Adrenal gland (tissue), 12 donors: ENCODE data around the gene OR4C5. TPM values are rescaled to one million over a fixed set of nuclear protein-coding genes. Genes with fewer than 3 reads are reported as not detected.
"Not testable (repeated sequence)": the region's sequence is repeated elsewhere in the genome, so short reads cannot be mapped to it uniquely, and the experiment has no call there.

Experiments
- DNase-seq, 7 donors: peaks; one replicate each; pipeline ENCODE4 v3.0.0-alpha.2; 2019 to 2020
- H3K27ac ChIP-seq, 5 donors: fragments of 200-600 bp; sonication (generic) in 4 of 5; 1 replicate in 3 of 5; 2 replicates in 2 of 5; pipeline versions ENCODE4 v1.5.1 to v1.8.0; 2016 to 2020; ENCODE audit warnings: mild to moderate bottlenecking in 1 of 5
- H3K27me3 ChIP-seq: fragments of 200-600 bp; 2 replicates; pipeline ENCODE4 v1.8.0; 2021
- H3K36me3 ChIP-seq, 2 donors: fragments of 200-600 bp; replicated peaks in 1 of 2; 1 replicate in 1 of 2; 2 replicates in 1 of 2; pipeline versions ENCODE4 v1.5.1 to v1.8.0; 2018 to 2022
- H3K4me1 ChIP-seq, 2 donors: fragments of 200-600 bp; replicated peaks in 1 of 2; 1 replicate in 1 of 2; 2 replicates in 1 of 2; pipeline versions ENCODE4 v1.5.1 to v1.8.0; 2018 to 2021
- H3K4me3 ChIP-seq, 4 donors: fragments of 200-600 bp; sonication (generic) in 3 of 4; one replicate each; pipeline ENCODE4 v1.5.1; 2016 to 2018
- H3K9me3 ChIP-seq, 3 donors: fragments of 200-600 bp; sonication (generic) in 1 of 3; replicated peaks in 1 of 3; 1 replicate in 2 of 3; 2 replicates in 1 of 3; pipeline versions ENCODE4 v1.5.1 to v1.8.0; 2016 to 2021
- CTCF ChIP-seq, 6 experiments: fragments of 450-650 bp in 4 of 6; fragments of 200-600 bp in 2 of 6; sonication (generic) in 1 of 6; IDR thresholded peaks; 1 replicate in 5 of 6; 2 replicates in 1 of 6; pipeline versions ENCODE4 v1.5.1 to v1.8.0; 2016 to 2021; ENCODE audit warnings: antibody characterized with exemption in 6 of 6, mild to moderate bottlenecking in 2 of 6, moderate library complexity in 1 of 6
- POLR2A ChIP-seq, 2 donors: fragments of 450-650 bp; IDR thresholded peaks; one replicate each; pipeline ENCODE4 v1.6.1; 2017; ENCODE audit warnings: antibody characterized with exemption in 2 of 2, mild to moderate bottlenecking in 2 of 2, moderate library complexity in 1 of 2
- WGBS, 4 donors: extraction: QIAGEN DNeasy Blood & Tissue Kit in 2 of 4; methylation state at CpG; one replicate each; pipeline versions ENCODE4 v1.1.5 to v1.1.7; 2013 to 2017; 5-methylcytosine and 5-hydroxymethylcytosine counted together
- intact Hi-C, 2 donors: fragments of 100-400 bp; cut with DNase I; formaldehyde crosslinking; loops; one replicate each; pipeline versions ENCODE4 v1.14.1 to v1.15.0; 2022 to 2023
- polyA plus RNA-seq, 3 donors: library from polyadenylated mRNA; stranded (reverse); fragments of 200-250 nt in 2 of 3; fragments of 350-450 nt in 1 of 3; fragmentation: Illumina TruSeq in 1 of 3; extraction: RNeasy Lipid Tissue Mini Kit (QIAGEN cat#74804) in 1 of 3; gene quantifications; one replicate each; pipeline ENCODE4 v1.2.3, GENCODE V29; 2013 to 2014
- total RNA-seq, 9 donors: library from RNA; depleted of rRNA in 4 of 9; stranded (reverse); fragments of >200 nt in 4 of 9; fragments of 120-200 nt in 1 of 9; fragmentation: NEBNext Ultra II Directional in 1 of 9; extraction: Animal tissue kit (Norgen Biotek cat#: 25700) in 1 of 9; gene quantifications; one replicate each; pipeline versions ENCODE4 v1.1.0 to v1.2.4, GENCODE V29; 2013 to 2023
- donor health status: healthy with polysubstance abuse.
- donor health status: Bipolar disorder and iron deficiency.
- donor health status: DM: yes; HTN: yes; CAD: no.
- donor health status: DM: no; HTN: no; CAD: no.
- donor health status: DM: no; HTN: no; CAD: no.
- donor health status: DM: yes; HTN: yes; CAD: no.

OR4C5 gene
- total and polyA plus RNA-seq, 12 donors: not detected

- no peak overlapping the region for H3K27ac ChIP-seq
- 93 to 97% (median 95%) methylated on average over 4 of the region's 4 CpGs for WGBS, 4 donors
- no peaks in the 10 kb centered on the region for H3K9me3 ChIP-seq
- H3K27me3 ChIP-seq: no peaks in the 10 kb centered on the region
- TF ChIP-seq POLR2A (IDR thresholded peaks at IDR 0.05): no peak
- TF ChIP-seq CTCF (IDR thresholded peaks at IDR 0.05): no peak
- intact Hi-C loops: no loop called here
- H3K36me3 ChIP-seq: no peaks in the 10 kb centered on the region
- H3K4me3 ChIP-seq: no peak overlapping the region
- no peaks in the 10 kb centered on the region for H3K4me1 ChIP-seq
- DNase-seq: no peak
Observed at GRCh38 chr11:48354013-48354412, 12.3 kb downstream of the OR4C5 start.

- H3K27ac ChIP-seq, H3K9me3 ChIP-seq, H3K27me3 ChIP-seq, intact Hi-C loops, H3K36me3 ChIP-seq, DNase-seq, H3K4me3 ChIP-seq, H3K4me1 ChIP-seq: not testable (repeated sequence)
- 67 to 73% (median 71%) methylated on average over 1 to 5 of the region's 5 CpGs for WGBS, 4 donors
Observed at GRCh38 chr11:48346286-48346685, 20.0 kb downstream of the OR4C5 start.

GRCh38 chr11:48342505-48342904 is 23.8 kb downstream of the OR4C5 start:
- H3K4me1 ChIP-seq, H3K4me3 ChIP-seq, intact Hi-C loops, H3K9me3 ChIP-seq, DNase-seq, H3K27me3 ChIP-seq, H3K27ac ChIP-seq, H3K36me3 ChIP-seq: not testable (repeated sequence)
- WGBS, 4 donors: 47 to 59% (median 57%) methylated on average over 2 of the region's 2 CpGs

- intact Hi-C loops: no loop called here
- Histone ChIP-seq H3K9me3 (no peaks in the 10 kb centered on the region), H3K4me3 (no peak overlapping the region), H3K4me1 (no peaks in the 10 kb centered on the region), H3K36me3 (no peaks in the 10 kb centered on the region), H3K27ac (no peak overlapping the region), H3K27me3 (no peaks in the 10 kb centered on the region)
- TF ChIP-seq POLR2A (IDR thresholded peaks at IDR 0.05): no peak
- no peak for TF ChIP-seq CTCF (IDR thresholded peaks at IDR 0.05)
- no peak for DNase-seq
- 30 to 57% (median 48%) methylated on average over 2 of the region's 2 CpGs for WGBS, 4 donors
Observed at GRCh38 chr11:48341466-48341865, 24.8 kb downstream of the OR4C5 start.

- H3K36me3 ChIP-seq, DNase-seq, H3K27ac ChIP-seq, H3K4me1 ChIP-seq, H3K9me3 ChIP-seq, intact Hi-C loops, H3K27me3 ChIP-seq, H3K4me3 ChIP-seq: not testable (repeated sequence)
Observed at GRCh38 chr11:48324620-48325019, 41.6 kb downstream of the OR4C5 start, which contains the start of gene OR4C3. TSS of gene OR4C3 (plus strand) at chr11:48324920. CDS start at chr11:48325022, 102 bp downstream.

- H3K27ac ChIP-seq, H3K36me3 ChIP-seq, H3K4me3 ChIP-seq, H3K27me3 ChIP-seq, intact Hi-C loops, DNase-seq, H3K4me1 ChIP-seq, H3K9me3 ChIP-seq: not testable (repeated sequence)
- 72 to 94% (median 85%) methylated on average over 2 of the region's 2 CpGs for WGBS, 4 donors
Observed at GRCh38 chr11:48319813-48320212, 46.5 kb downstream of the OR4C5 start.

Other genes starting within 250 kb of the OR4C5 start
- gene OR4B1, start 149.7 kb downstream of the OR4C5 start, total RNA-seq: not detected
- gene OR4B1, start 149.7 kb downstream of the OR4C5 start, polyA plus RNA-seq: not detected
- gene OR4X2, start 121.4 kb downstream of the OR4C5 start, total RNA-seq: not detected
- gene OR4X2, start 121.4 kb downstream of the OR4C5 start, polyA plus RNA-seq: not detected
- gene OR4X1, start 102.6 kb downstream of the OR4C5 start, total RNA-seq: not detected
- gene OR4X1, start 102.6 kb downstream of the OR4C5 start, polyA plus RNA-seq: not detected
- not detected for gene OR4S1, start 60.2 kb downstream of the OR4C5 start, total RNA-seq
- gene OR4S1, start 60.2 kb downstream of the OR4C5 start, polyA plus RNA-seq: not detected
- not detected for gene OR4C3, start 41.5 kb downstream of the OR4C5 start, total RNA-seq
- not detected for gene OR4C3, start 41.5 kb downstream of the OR4C5 start, polyA plus RNA-seq
- not detected for gene OR4A47, start 122.3 kb upstream of the OR4C5 start, total RNA-seq
- not detected for gene OR4A47, start 122.3 kb upstream of the OR4C5 start, polyA plus RNA-seq